Measurements from ENCODE around the gene VILL. TPM values are rescaled to one million over a fixed set of nuclear protein-coding genes. Genes with fewer than 3 reads are reported as not detected.
A peak's percentile ranks its signal among the peaks of the same experiment; 100 is the strongest.
"Not testable (repeated sequence)": the region's sequence is repeated elsewhere in the genome, so short reads cannot be mapped to it uniquely, and the experiment has no call there.

The VILL gene
- total and polyA plus RNA-seq, 4 donors = 10.2 to 32.3 (median 22.5) TPM

DNA sequence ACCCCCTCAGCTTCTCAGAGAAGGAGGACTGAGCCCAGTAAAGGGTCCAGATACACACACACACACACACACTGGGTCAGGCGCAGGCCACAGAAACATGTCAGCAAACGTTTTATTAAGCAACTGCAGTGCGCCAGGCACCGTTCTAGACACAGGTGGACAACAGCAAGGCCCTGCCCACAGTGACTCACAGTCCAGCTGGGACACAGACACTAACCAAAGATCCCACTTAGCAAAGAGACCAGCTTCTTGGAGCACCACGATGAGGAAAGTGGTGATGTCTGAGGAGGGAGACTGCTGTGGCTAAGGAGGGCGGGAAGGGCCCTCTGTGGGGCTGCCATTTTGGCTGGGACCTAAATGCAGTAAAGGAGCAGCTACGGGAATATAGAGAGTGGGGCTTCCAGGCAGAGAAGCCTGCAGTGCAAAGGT, 2.8 kb upstream of the VILL start:
- no peak for DNase-seq
- WGBS, 2 donors = 54 to 64% methylated on average over 7 of the region's 7 CpGs
- TF ChIP-seq, protein P1, sequence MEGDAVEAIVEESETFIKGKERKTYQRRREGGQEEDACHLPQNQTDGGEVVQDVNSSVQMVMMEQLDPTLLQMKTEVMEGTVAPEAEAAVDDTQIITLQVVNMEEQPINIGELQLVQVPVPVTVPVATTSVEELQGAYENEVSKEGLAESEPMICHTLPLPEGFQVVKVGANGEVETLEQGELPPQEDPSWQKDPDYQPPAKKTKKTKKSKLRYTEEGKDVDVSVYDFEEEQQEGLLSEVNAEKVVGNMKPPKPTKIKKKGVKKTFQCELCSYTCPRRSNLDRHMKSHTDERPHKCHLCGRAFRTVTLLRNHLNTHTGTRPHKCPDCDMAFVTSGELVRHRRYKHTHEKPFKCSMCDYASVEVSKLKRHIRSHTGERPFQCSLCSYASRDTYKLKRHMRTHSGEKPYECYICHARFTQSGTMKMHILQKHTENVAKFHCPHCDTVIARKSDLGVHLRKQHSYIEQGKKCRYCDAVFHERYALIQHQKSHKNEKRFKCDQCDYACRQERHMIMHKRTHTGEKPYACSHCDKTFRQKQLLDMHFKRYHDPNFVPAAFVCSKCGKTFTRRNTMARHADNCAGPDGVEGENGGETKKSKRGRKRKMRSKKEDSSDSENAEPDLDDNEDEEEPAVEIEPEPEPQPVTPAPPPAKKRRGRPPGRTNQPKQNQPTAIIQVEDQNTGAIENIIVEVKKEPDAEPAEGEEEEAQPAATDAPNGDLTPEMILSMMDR (IDR thresholded peaks at IDR 0.05; ENCODE audit: control extremely low read depth, extremely low read depth) = no peak
- Histone ChIP-seq H3K4me1 (ENCODE audit: control insufficient read depth in 5 of 5, insufficient read depth in 5 of 5, low read length in 5 of 5) (peaks cover 0 to 34% (median 8%) of the 10 kb centered on the region in 5 donors), H3K9me3 (ENCODE audit: control insufficient read depth in 4 of 4, insufficient read depth in 3 of 4, low read length in 3 of 4) (no peaks in the 10 kb centered on the region), H3K27me3 (ENCODE audit: control insufficient read depth in 3 of 3, insufficient read depth in 3 of 3, low read length in 2 of 3) (no peaks in the 10 kb centered on the region), H3K4me3 (no peak overlapping the region), H3K27ac (ENCODE audit: low read depth in 1 of 2, low read length in 1 of 2) (peak overlapping the region in 1 of 2 donors; percentile 79), H3K9ac (ENCODE audit: insufficient read depth in 1 of 2, low read length in 2 of 2) (no peak overlapping the region), H3K36me3 (ENCODE audit: control insufficient read depth in 4 of 4, insufficient read depth in 4 of 4, low read length in 4 of 4) (peaks cover 0 to 6% (median 2%) of the 10 kb centered on the region in 4 donors)
- no peak for ATAC-seq (ENCODE audit: insufficient read depth, low FRiP score)

DNA sequence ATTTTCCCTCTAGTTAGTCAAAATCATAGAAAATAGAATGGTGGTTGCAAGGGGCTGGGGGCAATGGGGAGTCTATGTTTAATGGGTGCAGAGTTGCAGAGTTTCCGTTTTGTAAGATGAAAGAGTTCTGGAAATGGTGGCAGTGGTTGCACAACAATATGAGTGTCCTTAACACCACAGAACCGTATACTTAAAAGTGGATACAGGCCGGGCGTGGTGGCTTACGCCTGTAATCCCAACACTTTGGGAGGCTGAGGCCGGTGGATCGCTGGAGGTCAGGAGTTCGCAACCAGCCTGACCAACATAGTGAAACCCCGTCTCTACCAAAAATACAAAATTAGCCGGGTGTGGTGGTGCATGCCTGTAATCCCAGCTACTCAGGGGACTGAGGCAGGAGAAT, 2.2 kb upstream of the VILL start:
- not testable (repeated sequence) for H3K9me3 ChIP-seq (ENCODE audit: control insufficient read depth in 4 of 4, insufficient read depth in 3 of 4, low read length in 3 of 4); H3K4me3 ChIP-seq; H3K27me3 ChIP-seq (ENCODE audit: control insufficient read depth in 3 of 3, insufficient read depth in 3 of 3, low read length in 2 of 3); DNase-seq; H3K9ac ChIP-seq (ENCODE audit: insufficient read depth in 1 of 2, low read length in 2 of 2); H3K36me3 ChIP-seq (ENCODE audit: control insufficient read depth in 4 of 4, insufficient read depth in 4 of 4, low read length in 4 of 4); H3K27ac ChIP-seq (ENCODE audit: low read depth in 1 of 2, low read length in 1 of 2); ATAC-seq (ENCODE audit: insufficient read depth, low FRiP score)
- peaks cover 0 to 39% (median 11%) of the 10 kb centered on the region in 5 donors for H3K4me1 ChIP-seq (ENCODE audit: control insufficient read depth in 5 of 5, insufficient read depth in 5 of 5, low read length in 5 of 5)
- WGBS, 2 donors = 48 to 63% methylated on average over 10 of the region's 10 CpGs

DNA sequence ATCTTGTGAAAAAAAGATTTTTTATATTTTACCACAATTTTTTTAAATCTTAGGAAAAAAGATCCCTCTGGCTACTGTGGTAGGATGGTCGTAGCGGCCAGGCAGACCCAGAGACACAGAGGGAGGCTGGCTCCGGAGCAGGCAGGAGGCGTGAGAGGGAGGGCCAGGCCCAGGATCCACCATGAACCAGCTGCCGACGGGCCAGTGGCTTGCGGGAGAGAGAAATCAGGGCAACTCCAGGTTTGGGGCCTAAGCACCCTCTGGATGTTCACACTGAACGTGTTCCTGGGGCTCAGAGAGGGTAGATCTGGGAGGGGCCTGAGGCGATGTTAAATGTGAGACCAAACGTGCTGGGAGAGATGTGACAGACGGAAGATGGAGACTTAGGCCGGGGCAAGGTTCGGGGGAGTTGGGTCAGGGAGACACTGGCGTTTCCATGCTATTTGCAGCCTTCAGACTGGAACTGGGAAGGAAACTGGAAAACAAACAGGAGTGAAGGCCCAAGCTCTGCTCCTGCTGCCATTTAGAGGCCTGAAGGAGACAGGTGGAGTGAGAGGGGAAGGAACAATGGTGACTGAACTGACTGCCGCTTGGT, 1.6 kb upstream of the VILL start:
- Histone ChIP-seq H3K27ac (ENCODE audit: low read depth in 1 of 2, low read length in 1 of 2) (no peak overlapping the region), H3K9me3 (ENCODE audit: control insufficient read depth in 4 of 4, insufficient read depth in 3 of 4, low read length in 3 of 4) (no peaks in the 10 kb centered on the region), H3K4me3 (no peak overlapping the region), H3K36me3 (ENCODE audit: control insufficient read depth in 4 of 4, insufficient read depth in 4 of 4, low read length in 4 of 4) (peaks cover 0 to 6% (median 0%) of the 10 kb centered on the region in 4 donors), H3K4me1 (ENCODE audit: control insufficient read depth in 5 of 5, insufficient read depth in 5 of 5, low read length in 5 of 5) (peaks cover 0 to 43% (median 16%) of the 10 kb centered on the region in 5 donors), H3K9ac (ENCODE audit: insufficient read depth in 1 of 2, low read length in 2 of 2) (no peak overlapping the region), H3K27me3 (ENCODE audit: control insufficient read depth in 3 of 3, insufficient read depth in 3 of 3, low read length in 2 of 3) (no peaks in the 10 kb centered on the region)
- TF ChIP-seq, protein P1 (IDR thresholded peaks at IDR 0.05; ENCODE audit: control extremely low read depth, extremely low read depth) = no peak
- WGBS, 2 donors = 89 to 90% methylated on average over 15 of the region's 15 CpGs
- ATAC-seq (ENCODE audit: insufficient read depth, low FRiP score) (no peak), DNase-seq (peak in 1 of 3 donors; percentile 2)

DNA sequence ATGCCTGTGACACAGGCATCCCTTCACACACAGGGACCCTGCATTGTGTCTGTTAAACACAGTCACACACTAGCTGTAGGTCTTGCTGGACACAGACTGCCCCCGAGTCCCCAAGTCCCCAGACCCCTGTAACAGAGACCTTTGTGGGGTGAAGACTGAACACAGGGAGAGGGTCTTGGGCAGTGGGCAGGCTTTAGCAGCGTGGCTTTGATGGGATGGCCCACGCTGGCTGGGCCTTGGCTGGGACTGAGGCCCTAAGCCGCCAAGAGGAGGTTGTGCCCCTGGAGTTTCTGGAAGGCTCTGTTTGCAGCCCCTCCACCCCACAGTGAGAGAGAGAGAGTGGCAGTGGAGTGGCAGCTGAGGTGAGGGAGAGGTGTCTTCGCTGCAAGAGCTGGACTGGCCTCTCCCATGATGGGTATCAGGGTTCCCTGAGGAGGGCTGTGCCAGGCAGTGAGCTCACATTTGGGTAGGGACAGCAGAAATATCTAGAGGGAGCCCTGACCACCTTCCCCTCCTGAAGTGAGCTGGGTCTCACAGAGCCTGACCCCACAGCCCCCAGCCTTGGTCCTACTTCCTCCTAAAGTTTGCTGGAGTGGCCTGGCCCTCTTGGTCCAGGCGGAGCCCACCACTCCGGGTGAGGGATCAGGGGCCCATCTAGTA, 635 bp upstream of the VILL start:
- peaks cover 0 to 43% (median 14%) of the 10 kb centered on the region in 5 donors for H3K4me1 ChIP-seq (ENCODE audit: control insufficient read depth in 5 of 5, insufficient read depth in 5 of 5, low read length in 5 of 5)
- ATAC-seq (ENCODE audit: insufficient read depth, low FRiP score) (no peak), DNase-seq (peak in 1 of 3 donors; percentile 8)
- TF ChIP-seq, protein P1 (IDR thresholded peaks at IDR 0.05; ENCODE audit: control extremely low read depth, extremely low read depth) = no peak
- no peaks in the 10 kb centered on the region for H3K36me3 ChIP-seq (ENCODE audit: control insufficient read depth in 4 of 4, insufficient read depth in 4 of 4, low read length in 4 of 4)
- H3K27ac ChIP-seq (ENCODE audit: low read depth in 1 of 2, low read length in 1 of 2) = no peak overlapping the region
- no peaks in the 10 kb centered on the region for H3K27me3 ChIP-seq (ENCODE audit: control insufficient read depth in 3 of 3, insufficient read depth in 3 of 3, low read length in 2 of 3)
- no peak overlapping the region for H3K4me3 ChIP-seq
- H3K9ac ChIP-seq (ENCODE audit: insufficient read depth in 1 of 2, low read length in 2 of 2) = no peak overlapping the region
- WGBS, 2 donors = 89 to 90% methylated on average over 7 of the region's 7 CpGs
- no peaks in the 10 kb centered on the region for H3K9me3 ChIP-seq (ENCODE audit: control insufficient read depth in 4 of 4, insufficient read depth in 3 of 4, low read length in 3 of 4)

Data from lung (tissue), 12 donors.